Bronchial epithelial cell (primary cell): ENCODE results near the gene MNDA. TPM values are rescaled to one million over a fixed set of nuclear protein-coding genes. Genes with fewer than 3 reads are reported as not detected.
A peak's percentile ranks its signal among the peaks of the same experiment; 100 is the strongest.

Experiments
- DNase-seq: peaks from one replicate; pipeline ENCODE4 v3.0.0-alpha.2; 2010; ENCODE audit warnings: low read depth
- FAIRE-seq: peaks from 2 replicates; lab custom pipeline; 2011; peaks lifted over from hg19 to GRCh38; lab: Jason Lieb, UNC
- H3K27me3 ChIP-seq: 2 replicates; pipeline ENCODE4 v1.5.1; 2011; ENCODE audit warnings: low read length; ENCODE audit not compliant: control insufficient read depth, insufficient read depth
- H3K36me3 ChIP-seq: 2 replicates; pipeline ENCODE4 v1.5.1; 2011; ENCODE audit warnings: low read length; ENCODE audit not compliant: control insufficient read depth, insufficient read depth
- H3K4me3 ChIP-seq: 2 replicates; pipeline ENCODE4 v1.5.1; 2011; ENCODE audit warnings: mild to moderate bottlenecking, low read depth, low read length, control low read depth
- CTCF ChIP-seq: IDR thresholded peaks from 2 replicates; pipeline ENCODE4 v1.5.1; 2011; ENCODE audit warnings: mild to moderate bottlenecking, moderate library complexity, low read length, control low read depth, inconsistent platforms; ENCODE audit not compliant: insufficient read depth, severe bottlenecking
- total RNA-seq: library from RNA; depleted of rRNA; stranded (reverse); fragments of >200 nt; gene quantifications from 2 replicates; pipeline ENCODE4 v1.2.1, GENCODE V29; 2014

MNDA gene
- total RNA-seq, 1 donor from 2014 or later = not detected

GRCh38 chr1:158819461-158820443 lies 11.4 kb upstream of the MNDA start:
- TF ChIP-seq CTCF = no peak
- no peaks in the 10 kb centered on the region for H3K27me3 ChIP-seq
- no peaks in the 10 kb centered on the region for H3K36me3 ChIP-seq
- FAIRE-seq (no peak), DNase-seq (peak; percentile 15)
- H3K4me3 ChIP-seq = no peak overlapping the region

- Histone ChIP-seq H3K36me3 (no peaks in the 10 kb centered on the region), H3K4me3 (no peak overlapping the region), H3K27me3 (no peaks in the 10 kb centered on the region)
- no peak for FAIRE-seq
- DNase-seq = no peak
- no peak for TF ChIP-seq CTCF
Measured at GRCh38 chr1:158821723-158822122, 9.4 kb upstream of the MNDA start.

GRCh38 chr1:158830074-158830677 lies 975 bp upstream of the MNDA start:
- Histone ChIP-seq H3K27me3 (no peaks in the 10 kb centered on the region), H3K4me3 (no peak overlapping the region), H3K36me3 (no peaks in the 10 kb centered on the region)
- DNase-seq (no peak), FAIRE-seq (no peak)
- TF ChIP-seq CTCF = no peak

GRCh38 chr1:158833264-158833663 lies 2.1 kb downstream of the MNDA start:
- TF ChIP-seq CTCF = no peak
- Histone ChIP-seq H3K36me3 (no peaks in the 10 kb centered on the region), H3K27me3 (no peaks in the 10 kb centered on the region), H3K4me3 (no peak overlapping the region)
- FAIRE-seq = no peak
- DNase-seq = no peak

GRCh38 chr1:158836038-158836437 lies 4.9 kb downstream of the MNDA start:
- DNase-seq (no peak), FAIRE-seq (no peak)
- Histone ChIP-seq H3K4me3 (no peak overlapping the region), H3K27me3 (no peaks in the 10 kb centered on the region), H3K36me3 (no peaks in the 10 kb centered on the region)
- no peak for TF ChIP-seq CTCF
